CD14-positive monocyte (primary cell): ENCODE measurements around the gene KDELR1. TPM values are rescaled to one million over a fixed set of nuclear protein-coding genes. Genes with fewer than 3 reads are reported as not detected.

Source experiments
- DNase-seq, 3 donors: peaks; one replicate each; pipeline ENCODE4 v3.0.0-alpha.2; 2011 to 2022
- H2AFZ ChIP-seq: 2 replicates; pipeline ENCODE4 v1.6.0; 2012; ENCODE audit warnings: mild to moderate bottlenecking, low read depth, low read length, inconsistent platforms; ENCODE audit not compliant: insufficient read depth, poor library complexity, severe bottlenecking
- H3K27ac ChIP-seq, 2 donors: 1 replicate in 1 of 2; 2 replicates in 1 of 2; pipeline ENCODE4 v1.5.1; 2012 to 2013; ENCODE audit warnings: low read length in 2 of 2, control low read depth in 1 of 2, inconsistent platforms in 1 of 2, low read depth in 1 of 2, mild to moderate bottlenecking in 1 of 2
- H3K27me3 ChIP-seq, 2 donors: one replicate each; pipeline versions ENCODE4 v1.6.0 to v1.6.1; 2011 to 2013; ENCODE audit warnings: low read length in 2 of 2; ENCODE audit not compliant: control insufficient read depth in 2 of 2, insufficient read depth in 2 of 2
- H3K36me3 ChIP-seq, 2 donors: replicated peaks in 1 of 2; 1 replicate in 1 of 2; 2 replicates in 1 of 2; pipeline versions ENCODE4 v1.5.1 to v1.6.1; 2012 to 2013; ENCODE audit warnings: low read length in 2 of 2, control low read depth in 1 of 2, inconsistent platforms in 1 of 2, mild to moderate bottlenecking in 1 of 2; ENCODE audit not compliant: insufficient read depth in 2 of 2, control insufficient read depth in 1 of 2
- H3K4me1 ChIP-seq, 2 donors: 1 replicate in 1 of 2; 2 replicates in 1 of 2; pipeline versions ENCODE4 v1.5.1 to v1.6.1; 2012 to 2013; ENCODE audit warnings: low read length in 2 of 2, control low read depth in 1 of 2, inconsistent platforms in 1 of 2, mild to moderate bottlenecking in 1 of 2, moderate library complexity in 1 of 2; ENCODE audit not compliant: insufficient read depth in 2 of 2, control insufficient read depth in 1 of 2
- H3K4me2 ChIP-seq: replicated peaks from 2 replicates; pipeline ENCODE3; 2012; ENCODE audit warnings: low read length, moderate library complexity, mild to moderate bottlenecking; ENCODE audit not compliant: poor library complexity, severe bottlenecking; ENCODE audit errors: extremely low read depth
- H3K4me3 ChIP-seq, 3 experiments: fragments of 200-600 bp in 1 of 3; sonication (generic) in 1 of 3; replicated peaks in 1 of 3; 1 replicate in 2 of 3; 2 replicates in 1 of 3; pipeline ENCODE4 v1.5.1; 2011 to 2013; ENCODE audit warnings: low read length in 3 of 3, mild to moderate bottlenecking in 3 of 3, control low read depth in 2 of 3, low read depth in 2 of 3, inconsistent platforms in 1 of 3, moderate library complexity in 1 of 3
- H3K79me2 ChIP-seq: 2 replicates; pipeline ENCODE4 v1.6.0; 2012; ENCODE audit warnings: mild to moderate bottlenecking, control low read depth, inconsistent platforms, low read length, moderate library complexity; ENCODE audit not compliant: insufficient read depth
- H3K9ac ChIP-seq: 2 replicates; pipeline ENCODE4 v1.6.0; 2017; ENCODE audit warnings: low read length, mild to moderate bottlenecking; ENCODE audit not compliant: insufficient read depth, poor library complexity, severe bottlenecking
- H3K9me3 ChIP-seq, 2 donors: replicated peaks in 1 of 2; 1 replicate in 1 of 2; 2 replicates in 1 of 2; pipeline versions ENCODE4 v1.5.1 to v1.6.1; 2012 to 2013; ENCODE audit warnings: low read length in 2 of 2, control low read depth in 1 of 2; ENCODE audit not compliant: control insufficient read depth in 1 of 2, insufficient read depth in 1 of 2
- H4K20me1 ChIP-seq: 2 replicates; pipeline ENCODE4 v1.6.0; 2012; ENCODE audit warnings: mild to moderate bottlenecking, low read length, control low read depth, moderate library complexity; ENCODE audit not compliant: insufficient read depth
- H3K27ac Mint-ChIP-seq, 7 donors: one replicate each; pipeline ENCODE4 v1.8.0; 2020; ENCODE audit warnings: mild to moderate bottlenecking in 7 of 7, mixed read lengths in 7 of 7, moderate library complexity in 6 of 7, inconsistent platforms in 2 of 7
- H3K27me3 Mint-ChIP-seq, 3 donors: one replicate each; pipeline ENCODE4 v1.8.0; 2021 to 2022; ENCODE audit warnings: low read depth in 3 of 3, mild to moderate bottlenecking in 3 of 3, mixed read lengths in 3 of 3, moderate library complexity in 3 of 3, inconsistent platforms in 1 of 3
- H3K36me3 Mint-ChIP-seq, 2 donors: one replicate each; pipeline ENCODE4 v1.8.0; 2020; ENCODE audit warnings: mixed read lengths in 2 of 2, inconsistent platforms in 1 of 2, mild to moderate bottlenecking in 1 of 2
- H3K4me1 Mint-ChIP-seq: one replicate; pipeline ENCODE4 v1.8.0; 2020; ENCODE audit warnings: mild to moderate bottlenecking, mixed read lengths
- H3K4me3 Mint-ChIP-seq, 2 donors: one replicate each; pipeline ENCODE4 v1.8.0; 2020; ENCODE audit warnings: mild to moderate bottlenecking in 2 of 2, mixed read lengths in 2 of 2, moderate library complexity in 1 of 2
- H3K9me3 Mint-ChIP-seq, 7 donors: one replicate each; pipeline ENCODE4 v1.8.0; 2020 to 2022; ENCODE audit warnings: mixed read lengths in 7 of 7, mild to moderate bottlenecking in 6 of 7, moderate library complexity in 6 of 7, inconsistent platforms in 2 of 7
- WGBS: methylation state at CpG from one replicate; pipeline ENCODE4 v1.1.5; 2013; ENCODE audit warnings: missing lambda C conversion rate; ENCODE audit not compliant: insufficient coverage; 5-methylcytosine and 5-hydroxymethylcytosine counted together
- intact Hi-C, 2 donors: fragments of 100-400 bp; cut with micrococcal nuclease; formaldehyde crosslinking; loops; one replicate each; pipeline versions ENCODE4 v1.15.0 to v1.15.1; 2023
- polyA plus RNA-seq, 3 donors: library from polyadenylated mRNA; depleted of rRNA in 1 of 3; unstranded in 2 of 3; stranded (reverse) in 1 of 3; fragments of 300-500 nt in 2 of 3; fragments of >200 nt in 1 of 3; fragmentation: Illumina TruSeq in 2 of 3; gene quantifications; 1 replicate in 2 of 3; 2 replicates in 1 of 3; pipeline ENCODE4 v1.2.3, GENCODE V29; 2012 to 2021
- TF ChIP-seq, protein P1 (sequence below): fragments of 200-600 bp; IDR thresholded peaks from one replicate; pipeline ENCODE4 v1.8.0; 2022; ENCODE audit warnings: antibody characterized with exemption, mild to moderate bottlenecking

KDELR1 gene
- polyA plus RNA-seq, 3 donors, result 42.0 to 72.0 (median 51.3) TPM

DNA sequence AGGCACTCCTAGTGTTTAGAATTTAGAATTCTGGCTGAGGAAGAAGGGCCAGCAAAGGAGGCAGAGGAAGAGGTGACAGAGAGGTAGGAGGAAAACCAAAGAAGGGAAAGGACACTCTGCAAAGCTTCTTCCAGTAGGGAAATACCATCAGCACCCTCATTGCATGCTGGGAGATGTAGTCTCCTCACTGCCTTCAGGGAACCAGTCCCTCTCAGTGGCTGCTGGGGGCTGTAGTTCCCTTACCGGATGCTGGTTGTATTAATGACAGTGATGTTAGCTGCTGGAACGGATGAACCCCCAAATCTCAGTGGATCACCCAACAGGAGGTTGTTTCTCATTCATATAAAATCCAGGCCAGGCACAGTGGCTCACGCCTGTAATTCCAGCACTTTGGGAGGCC lies 12.3 kb upstream of the KDELR1 start:
- Histone ChIP-seq H4K20me1 (no peaks in the 10 kb centered on the region), H3K4me1 (peaks cover 19% of the 10 kb centered on the region in 2 donors), H3K4me2 (no peak overlapping the region), H3K9me3 (peaks cover 0 to 4% of the 10 kb centered on the region in 2 donors), H3K27ac (no peak overlapping the region), H3K36me3 (no peaks in the 10 kb centered on the region), H2AFZ (no peak overlapping the region), H3K27me3 (no peaks in the 10 kb centered on the region), H3K4me3 (no peak overlapping the region), H3K9ac (no peak overlapping the region), H3K79me2 (no peaks in the 10 kb centered on the region)
- Mint-ChIP-seq H3K4me1 (peaks cover 25% of the 10 kb centered on the region), H3K27me3 (peaks cover 7 to 16% (median 12%) of the 10 kb centered on the region in 3 donors), H3K9me3 (peaks cover 2 to 10% (median 7%) of the 10 kb centered on the region in 7 donors), H3K27ac (peak overlapping the region in 2 of 7 donors; percentile 27 to 54), H3K36me3 (no peaks in the 10 kb centered on the region), H3K4me3 (no peak overlapping the region)
- peak; percentile 46 to 71 (median 67) for DNase-seq
- TF ChIP-seq, protein P1, sequence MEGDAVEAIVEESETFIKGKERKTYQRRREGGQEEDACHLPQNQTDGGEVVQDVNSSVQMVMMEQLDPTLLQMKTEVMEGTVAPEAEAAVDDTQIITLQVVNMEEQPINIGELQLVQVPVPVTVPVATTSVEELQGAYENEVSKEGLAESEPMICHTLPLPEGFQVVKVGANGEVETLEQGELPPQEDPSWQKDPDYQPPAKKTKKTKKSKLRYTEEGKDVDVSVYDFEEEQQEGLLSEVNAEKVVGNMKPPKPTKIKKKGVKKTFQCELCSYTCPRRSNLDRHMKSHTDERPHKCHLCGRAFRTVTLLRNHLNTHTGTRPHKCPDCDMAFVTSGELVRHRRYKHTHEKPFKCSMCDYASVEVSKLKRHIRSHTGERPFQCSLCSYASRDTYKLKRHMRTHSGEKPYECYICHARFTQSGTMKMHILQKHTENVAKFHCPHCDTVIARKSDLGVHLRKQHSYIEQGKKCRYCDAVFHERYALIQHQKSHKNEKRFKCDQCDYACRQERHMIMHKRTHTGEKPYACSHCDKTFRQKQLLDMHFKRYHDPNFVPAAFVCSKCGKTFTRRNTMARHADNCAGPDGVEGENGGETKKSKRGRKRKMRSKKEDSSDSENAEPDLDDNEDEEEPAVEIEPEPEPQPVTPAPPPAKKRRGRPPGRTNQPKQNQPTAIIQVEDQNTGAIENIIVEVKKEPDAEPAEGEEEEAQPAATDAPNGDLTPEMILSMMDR, result no peak
- intact Hi-C loops, result no loop called here
- 35% methylated on average over 2 of the region's 3 CpGs for WGBS

DNA sequence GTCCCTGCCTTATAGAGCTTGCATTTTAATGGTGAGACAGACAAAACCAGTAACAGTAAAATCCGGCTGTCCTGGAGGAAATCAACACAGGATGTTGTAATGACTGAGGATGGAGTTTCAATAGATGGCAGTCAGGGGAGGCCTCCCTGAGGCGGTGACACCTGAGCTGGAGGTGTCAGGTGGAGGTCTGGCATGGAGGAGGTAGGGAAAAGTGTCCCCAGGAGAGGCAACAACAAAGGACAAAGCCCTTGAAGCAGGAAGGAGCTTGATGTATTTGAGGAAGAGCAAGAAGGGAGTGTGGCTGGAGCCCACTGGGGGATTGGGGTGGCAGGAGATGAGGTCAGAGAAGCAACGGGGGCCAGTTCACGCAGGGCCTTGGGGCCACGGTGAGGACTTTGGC lies 9.9 kb upstream of the KDELR1 start:
- H3K27me3 ChIP-seq, result peaks cover 15 to 18% of the 10 kb centered on the region in 2 donors
- no peak for DNase-seq
- H2AFZ ChIP-seq, result no peak overlapping the region
- TF ChIP-seq, protein P1, result no peak
- no peak overlapping the region for H3K4me3 Mint-ChIP-seq
- peaks cover 32 to 39% of the 10 kb centered on the region in 2 donors for H3K4me1 ChIP-seq
- peaks cover 0 to 4% of the 10 kb centered on the region in 2 donors for H3K9me3 ChIP-seq
- H4K20me1 ChIP-seq, result no peaks in the 10 kb centered on the region
- peaks cover 0 to 7% of the 10 kb centered on the region in 2 donors for H3K36me3 Mint-ChIP-seq
- intact Hi-C loops, result no loop called here
- peaks cover 2 to 23% (median 13%) of the 10 kb centered on the region in 7 donors for H3K9me3 Mint-ChIP-seq
- 77% methylated on average over 5 of the region's 5 CpGs for WGBS
- H3K79me2 ChIP-seq, result no peaks in the 10 kb centered on the region
- no peak overlapping the region for H3K27ac ChIP-seq
- H3K4me3 ChIP-seq, result no peak overlapping the region
- peaks cover 21 to 24% (median 24%) of the 10 kb centered on the region in 3 donors for H3K27me3 Mint-ChIP-seq
- H3K4me1 Mint-ChIP-seq, result peaks cover 41% of the 10 kb centered on the region
- H3K4me2 ChIP-seq, result no peak overlapping the region
- H3K27ac Mint-ChIP-seq, result no peak overlapping the region
- no peak overlapping the region for H3K9ac ChIP-seq
- H3K36me3 ChIP-seq, result no peaks in the 10 kb centered on the region
